ENCODE results near the gene FOXK1. TPM values are rescaled to one million over a fixed set of nuclear protein-coding genes. Genes with fewer than 3 reads are reported as not detected.

The FOXK1 gene
- total RNA-seq, 1 donor from 2014 or later, result 17.6 TPM

GRCh38 chr7:4781366-4782069 is 99.4 kb downstream of the FOXK1 start:
- Histone ChIP-seq H3K27me3 (ENCODE audit: control insufficient read depth, insufficient read depth, low read length) (no peaks in the 10 kb centered on the region), H3K4me3 (ENCODE audit: low read depth, low read length) (no peak overlapping the region), H3K36me3 (ENCODE audit: control insufficient read depth, insufficient read depth, low read length) (peaks cover 36% of the 10 kb centered on the region)
- TF ChIP-seq CTCF (IDR thresholded peaks at IDR 0.05; ENCODE audit: insufficient read depth, low read length, severe bottlenecking), result no peak
- FAIRE-seq (no peak), DNase-seq (ENCODE audit: low read depth) (no peak)

- no peak for FAIRE-seq
- no peak for DNase-seq (ENCODE audit: low read depth)
- Histone ChIP-seq H3K4me3 (ENCODE audit: low read depth, low read length) (no peak overlapping the region), H3K36me3 (ENCODE audit: control insufficient read depth, insufficient read depth, low read length) (peaks cover 36% of the 10 kb centered on the region), H3K27me3 (ENCODE audit: control insufficient read depth, insufficient read depth, low read length) (no peaks in the 10 kb centered on the region)
- TF ChIP-seq CTCF (IDR thresholded peaks at IDR 0.05; ENCODE audit: insufficient read depth, low read length, severe bottlenecking), result no peak
These were observed 100.5 kb downstream of the FOXK1 start for GRCh38 chr7:4782333-4783291.

GRCh38 chr7:4783292-4783652 is 101.2 kb downstream of the FOXK1 start:
- peaks cover 37% of the 10 kb centered on the region for H3K36me3 ChIP-seq (ENCODE audit: control insufficient read depth, insufficient read depth, low read length)

GRCh38 chr7:4783762-4784351 is 101.8 kb downstream of the FOXK1 start:
- DNase-seq (ENCODE audit: low read depth) (no peak), FAIRE-seq (no peak)
- Histone ChIP-seq H3K27me3 (ENCODE audit: control insufficient read depth, insufficient read depth, low read length) (no peaks in the 10 kb centered on the region), H3K4me3 (ENCODE audit: low read depth, low read length) (no peak overlapping the region), H3K36me3 (ENCODE audit: control insufficient read depth, insufficient read depth, low read length) (peaks cover 40% of the 10 kb centered on the region)
- no peak for TF ChIP-seq CTCF (IDR thresholded peaks at IDR 0.05; ENCODE audit: insufficient read depth, low read length, severe bottlenecking)

More at GRCh38 chr7:4783292-4783652, 101.2 kb downstream of the FOXK1 start:
- DNase-seq (ENCODE audit: low read depth) (no peak), FAIRE-seq (no peak)
- Histone ChIP-seq H3K27me3 (ENCODE audit: control insufficient read depth, insufficient read depth, low read length) (no peaks in the 10 kb centered on the region), H3K4me3 (ENCODE audit: low read depth, low read length) (no peak overlapping the region)
- TF ChIP-seq CTCF (IDR thresholded peaks at IDR 0.05; ENCODE audit: insufficient read depth, low read length, severe bottlenecking), result no peak

- no peak for DNase-seq (ENCODE audit: low read depth)
- FAIRE-seq, result no peak
- no peak for TF ChIP-seq CTCF (IDR thresholded peaks at IDR 0.05; ENCODE audit: insufficient read depth, low read length, severe bottlenecking)
- Histone ChIP-seq H3K36me3 (ENCODE audit: control insufficient read depth, insufficient read depth, low read length) (peaks cover 40% of the 10 kb centered on the region), H3K4me3 (ENCODE audit: low read depth, low read length) (no peak overlapping the region), H3K27me3 (ENCODE audit: control insufficient read depth, insufficient read depth, low read length) (no peaks in the 10 kb centered on the region)
These were observed 102.7 kb downstream of the FOXK1 start for GRCh38 chr7:4784799-4785198.

Measured in bronchial epithelial cell (primary cell).